Epithelial cell of proximal tubule (primary cell): ENCODE data around the gene PLAAT1. TPM values are rescaled to one million over a fixed set of nuclear protein-coding genes. Genes with fewer than 3 reads are reported as not detected.
A peak's percentile ranks its signal among the peaks of the same experiment; 100 is the strongest.

Experiments used
- DNase-seq: peaks from one replicate; pipeline ENCODE4 v3.0.0-alpha.2; 2011; ENCODE audit warnings: low read depth
- H3K4me3 ChIP-seq: 2 replicates; pipeline ENCODE4 v1.5.1; 2011; ENCODE audit warnings: low read depth, mild to moderate bottlenecking, low read length
- CTCF ChIP-seq: conservative IDR thresholded peaks from 2 replicates; pipeline ENCODE4 v1.5.1; 2012; ENCODE audit warnings: low read depth, mild to moderate bottlenecking, low read length
- total RNA-seq: library from RNA; depleted of rRNA; stranded (reverse); fragments of >200 nt; gene quantifications from 2 replicates; pipeline ENCODE4 v1.2.3, GENCODE V29; 2015

PLAAT1 gene
- total RNA-seq = 2.1 and 4.8 TPM in 2 replicates

GRCh38 chr3:193240850-193241706 is at the start of gene PLAAT1:
PLAAT1 (plus strand) TSS chr3:193241222; CDS start chr3:193255651, 14,429 bp downstream.
- TF ChIP-seq CTCF = no peak
- peak within 1 kb of the TSS; percentile 54 for H3K4me3 ChIP-seq
- no peak for DNase-seq

DNA sequence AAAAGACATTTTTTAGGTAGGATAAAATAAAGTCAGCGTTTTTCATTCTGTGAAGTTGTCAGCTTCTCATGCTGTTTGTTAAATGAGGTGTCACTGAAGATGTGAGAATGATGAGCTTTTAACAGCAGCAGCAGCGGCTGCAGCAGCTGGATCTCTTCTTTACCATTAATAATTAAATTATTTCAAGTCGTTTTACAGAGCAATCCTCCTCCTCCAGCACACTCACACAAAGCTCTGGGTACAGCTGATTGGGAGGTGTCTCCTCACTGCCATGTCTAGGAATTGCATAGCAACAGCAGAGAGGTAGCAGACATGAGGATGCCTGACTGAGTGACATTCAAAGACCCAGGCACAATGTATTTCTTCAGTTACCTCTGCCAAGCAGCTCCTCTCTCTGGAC is 46.7 kb upstream of the PLAAT1 start:
- no peak for DNase-seq
- no peak for TF ChIP-seq CTCF
- no peak overlapping the region for H3K4me3 ChIP-seq

DNA sequence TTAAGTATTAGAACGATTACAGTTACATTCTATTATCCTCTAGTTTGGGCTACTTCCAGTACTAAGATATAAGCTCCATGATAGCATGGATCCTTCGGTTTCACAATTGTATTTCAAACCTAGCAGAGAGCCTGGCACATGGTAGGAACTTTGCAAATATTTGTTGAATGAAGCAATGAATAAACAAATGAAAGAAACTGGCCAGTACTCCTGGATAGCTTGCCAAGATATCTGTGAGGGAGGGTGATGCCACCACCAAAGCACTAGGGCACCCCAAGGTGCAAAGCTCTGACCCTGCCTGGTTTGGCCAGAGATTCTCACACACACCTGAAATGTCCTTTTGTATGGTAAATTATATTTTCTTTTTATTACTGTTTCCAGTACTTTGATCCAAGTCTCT is 44.3 kb upstream of the PLAAT1 start:
- TF ChIP-seq CTCF = no peak
- H3K4me3 ChIP-seq = no peak overlapping the region
- no peak for DNase-seq

DNA sequence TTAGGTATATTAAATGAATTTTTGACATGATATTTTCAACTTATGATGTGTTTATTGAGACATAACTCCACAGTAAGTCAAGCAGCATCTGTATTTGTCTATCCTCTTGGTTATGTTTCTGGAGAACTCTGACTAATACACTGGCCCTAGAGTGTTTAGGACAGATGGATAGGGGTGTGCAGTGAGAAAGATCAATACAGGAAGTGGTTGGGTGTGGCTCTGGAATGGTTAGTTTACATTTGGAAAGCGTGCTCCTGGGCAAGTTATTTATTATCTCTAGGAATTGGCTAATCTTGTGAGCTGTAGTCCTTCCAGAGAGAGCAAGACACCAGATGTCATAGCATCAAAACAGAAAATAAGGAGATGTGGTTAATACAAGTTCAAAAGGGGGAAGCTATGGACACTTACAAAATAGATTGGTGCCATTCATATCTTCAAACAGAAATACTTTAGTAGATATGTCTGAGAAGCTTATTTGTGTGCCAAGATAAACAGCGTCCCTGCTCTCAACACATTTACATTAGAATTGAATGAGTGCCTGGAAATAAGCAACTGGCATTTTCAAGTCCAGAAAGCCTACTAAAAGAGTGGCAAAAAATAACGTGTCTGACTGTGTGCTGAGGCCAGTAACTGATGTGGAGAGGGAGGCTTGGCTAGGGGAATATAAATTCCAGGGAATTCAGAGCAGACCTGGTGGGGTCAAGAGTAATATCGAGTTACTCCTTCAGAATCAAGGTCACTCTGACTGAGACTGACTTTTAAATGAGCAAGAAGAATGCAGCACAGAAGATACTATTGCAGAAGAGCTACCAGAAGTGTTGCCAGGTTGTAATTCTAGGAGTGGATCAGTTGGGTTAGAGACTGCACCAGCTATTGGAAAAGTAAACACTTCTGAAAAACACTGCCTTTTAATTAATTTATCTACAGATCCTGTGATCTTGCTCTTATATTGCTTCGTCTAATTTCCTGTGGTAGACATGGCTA is 33.4 kb upstream of the PLAAT1 start:
- TF ChIP-seq CTCF = no peak
- H3K4me3 ChIP-seq = no peak overlapping the region
- DNase-seq = no peak

DNA sequence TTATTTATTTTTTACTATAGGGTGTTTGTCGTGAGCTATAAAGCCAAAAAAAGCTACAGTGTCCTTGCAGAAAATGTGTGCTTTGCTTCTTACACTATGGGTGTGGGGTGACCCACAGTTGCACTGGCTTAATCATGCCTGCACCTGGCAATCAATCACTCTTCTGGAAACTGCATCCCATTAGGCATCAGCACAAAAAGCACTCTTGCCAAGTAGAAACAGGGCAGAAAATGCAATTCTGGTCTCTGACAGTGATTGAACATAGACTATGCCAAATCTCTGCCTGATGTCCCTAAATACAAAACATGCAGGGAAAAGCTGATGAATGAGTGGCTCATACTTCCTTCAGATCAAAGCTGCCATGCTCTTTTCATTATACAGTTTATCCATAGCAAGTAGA is 30.4 kb upstream of the PLAAT1 start:
- no peak for DNase-seq
- no peak for TF ChIP-seq CTCF
- no peak overlapping the region for H3K4me3 ChIP-seq

DNA sequence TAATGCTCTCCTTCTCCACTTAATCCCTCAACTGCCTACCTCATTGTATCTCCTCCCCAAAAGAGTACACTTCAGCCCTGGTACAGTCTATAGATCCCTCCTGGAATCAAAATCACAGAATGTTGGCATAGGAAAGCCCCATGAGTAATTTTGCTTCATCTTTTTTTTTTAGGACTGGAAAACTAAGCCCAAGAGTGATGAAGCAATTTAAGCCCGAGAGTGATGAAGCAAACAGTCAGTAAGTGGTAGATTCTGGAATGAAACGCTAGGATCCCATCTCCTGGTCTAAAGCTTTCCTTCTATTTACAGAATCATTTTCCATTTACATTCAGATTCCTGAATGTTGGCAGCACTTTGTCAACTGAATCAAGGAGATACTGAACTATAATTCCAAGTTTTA is 29.8 kb upstream of the PLAAT1 start:
- TF ChIP-seq CTCF = no peak
- no peak for DNase-seq

More for the DNA sequence above, 29.8 kb upstream of the PLAAT1 start:
- no peak overlapping the region for H3K4me3 ChIP-seq
